Fibroblast of skin of right quadriceps (primary cell): ENCODE results near the gene JARID2.

Experiments
- DNase-seq: peaks from one replicate; pipeline ENCODE4 v3.0.0-alpha.2; 2013

JARID2 gene

DNA sequence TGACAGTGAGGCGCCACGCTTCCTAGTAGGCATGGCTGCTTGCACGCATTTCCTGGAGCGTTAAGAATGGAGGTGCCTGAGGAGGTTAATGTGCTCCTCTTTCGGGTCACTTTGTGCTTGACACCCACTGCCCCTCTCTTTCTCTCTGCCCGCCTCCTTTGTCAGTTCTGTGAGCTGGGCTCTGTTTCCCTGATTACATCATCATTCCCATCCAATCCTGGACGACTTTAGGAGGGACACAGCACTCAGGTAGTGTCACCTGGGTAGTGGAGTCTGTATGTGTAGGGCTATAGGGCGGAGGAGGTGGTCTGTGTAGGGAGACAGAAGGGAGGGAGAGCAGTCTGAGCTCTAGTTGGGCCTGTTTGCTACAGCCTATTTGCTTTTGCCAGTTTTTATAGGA is 136.8 kb downstream of the JARID2 start:
- no peak for DNase-seq

DNA sequence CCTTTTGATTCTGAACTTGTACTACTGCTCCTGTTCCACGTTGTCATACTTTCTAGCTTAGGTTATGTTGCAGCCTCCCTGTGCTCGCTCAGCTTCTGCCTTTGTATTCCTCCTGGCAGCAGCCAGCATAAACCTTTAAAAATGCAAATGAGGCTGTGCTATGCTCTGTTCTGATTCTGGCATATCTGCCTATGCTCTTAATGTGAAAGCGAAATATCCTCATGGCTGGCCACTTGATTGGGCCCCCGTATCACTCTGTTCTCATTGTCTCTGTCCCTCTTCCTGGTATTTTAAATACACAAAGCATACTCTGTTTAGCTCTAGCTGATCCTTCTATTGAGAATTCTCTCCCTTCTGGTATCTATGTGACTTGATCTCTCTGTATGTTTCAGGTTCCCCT is 139.0 kb downstream of the JARID2 start:
- no peak for DNase-seq

DNA sequence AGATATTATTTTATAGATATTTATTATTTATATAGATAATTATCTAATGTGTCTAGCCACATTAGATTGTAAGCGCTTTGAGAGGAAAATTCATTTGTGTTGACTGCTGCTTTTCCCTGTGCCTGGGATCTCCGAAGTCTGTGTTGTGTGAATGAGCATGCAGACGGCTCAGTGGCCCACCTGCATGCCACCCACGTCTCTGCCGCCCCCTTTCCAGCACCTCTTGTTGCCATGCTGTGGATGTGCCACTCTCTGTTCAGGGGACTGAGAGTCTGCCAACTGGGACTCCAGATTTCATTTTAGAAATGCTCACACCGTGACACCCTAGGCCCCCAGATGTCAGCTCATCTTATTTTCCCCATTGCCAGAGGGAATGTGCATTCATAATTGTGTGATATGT is 139.7 kb downstream of the JARID2 start:
- no peak for DNase-seq

DNA sequence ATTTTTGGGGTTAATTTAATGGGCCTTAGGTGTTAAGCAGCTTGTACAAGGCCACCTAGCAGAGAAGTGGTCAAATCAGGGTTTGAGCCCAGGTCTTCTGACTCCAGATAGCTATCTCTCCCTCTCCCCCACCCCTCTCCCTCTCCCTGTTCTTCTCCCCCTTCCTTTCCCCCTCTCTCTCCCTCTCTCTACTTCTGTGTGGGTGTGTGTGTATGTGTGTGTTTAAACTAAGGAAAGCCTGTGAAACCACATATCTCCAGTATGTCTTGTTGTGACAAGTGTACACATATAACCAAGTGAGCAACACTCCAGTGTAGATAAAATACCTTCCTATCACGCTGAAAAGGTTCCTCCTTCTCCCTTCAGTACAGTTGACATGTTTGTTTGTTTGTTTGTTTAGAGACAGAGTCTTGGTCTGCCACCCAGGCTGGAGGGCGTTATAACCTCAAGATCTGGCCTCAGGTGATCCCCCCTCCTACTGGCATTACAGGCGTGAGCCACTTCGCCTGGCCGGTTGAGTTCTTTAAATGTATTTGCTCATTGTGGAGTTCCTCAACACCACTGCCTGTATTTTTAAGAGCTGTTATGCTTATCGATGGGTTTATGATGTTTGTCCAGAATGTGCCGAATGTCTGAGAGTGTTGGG is 140.4 kb downstream of the JARID2 start:
- no peak for DNase-seq

- DNase-seq, result no peak
Measured at GRCh38 chr6:15386756-15387112, 140.9 kb downstream of the JARID2 start.

GRCh38 chr6:15387118-15387517 is 141.2 kb downstream of the JARID2 start:
- DNase-seq, result peak; percentile 73

- no peak for DNase-seq
Measured at GRCh38 chr6:15389084-15389764, 143.4 kb downstream of the JARID2 start.

- peak; percentile 66 for DNase-seq
Measured at GRCh38 chr6:15389765-15390723, 144.2 kb downstream of the JARID2 start.

DNA sequence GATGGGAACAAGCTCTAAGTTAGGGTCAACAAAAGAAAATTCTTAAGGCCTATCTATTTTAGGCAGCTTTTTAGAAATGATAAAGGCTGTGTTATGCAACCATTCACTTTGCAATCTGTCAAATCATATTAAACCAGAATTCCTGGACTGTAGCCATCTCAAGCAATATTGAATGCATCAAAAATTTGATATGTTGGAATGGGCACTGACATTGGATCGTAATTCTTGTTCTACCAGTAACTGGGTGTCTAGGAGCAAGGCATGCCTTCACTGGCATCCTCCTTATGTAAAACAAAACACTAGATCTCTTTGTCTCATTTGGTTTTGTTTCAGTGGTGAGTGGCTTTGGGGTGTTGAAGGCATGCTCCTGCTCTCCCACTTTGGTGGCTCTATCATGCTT is 145.6 kb downstream of the JARID2 start:
- DNase-seq, result no peak

DNA sequence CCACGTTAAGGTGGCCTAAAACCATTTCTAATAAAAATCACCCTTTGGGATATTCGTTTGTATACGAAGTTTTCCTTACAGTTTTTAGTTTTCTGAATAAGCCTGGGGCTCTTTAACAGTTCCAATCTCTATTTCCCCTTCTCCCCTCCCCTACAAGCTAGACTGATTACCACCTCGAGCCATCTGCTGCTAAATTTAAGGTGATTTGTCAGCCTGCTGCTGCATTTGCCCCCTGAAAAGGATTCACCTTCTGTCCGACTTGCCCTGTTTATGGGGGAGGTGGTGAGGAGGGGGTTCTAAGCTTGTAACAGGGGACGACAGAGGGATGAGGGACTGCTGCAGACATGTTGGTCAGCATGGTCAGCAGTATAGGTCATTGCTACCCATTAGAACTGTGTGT is 146.3 kb downstream of the JARID2 start:
- DNase-seq, result no peak

- DNase-seq, result no peak
Measured at GRCh38 chr6:15393605-15394004, 147.7 kb downstream of the JARID2 start.

GRCh38 chr6:15395087-15395486 is 149.2 kb downstream of the JARID2 start:
- DNase-seq, result no peak

DNA sequence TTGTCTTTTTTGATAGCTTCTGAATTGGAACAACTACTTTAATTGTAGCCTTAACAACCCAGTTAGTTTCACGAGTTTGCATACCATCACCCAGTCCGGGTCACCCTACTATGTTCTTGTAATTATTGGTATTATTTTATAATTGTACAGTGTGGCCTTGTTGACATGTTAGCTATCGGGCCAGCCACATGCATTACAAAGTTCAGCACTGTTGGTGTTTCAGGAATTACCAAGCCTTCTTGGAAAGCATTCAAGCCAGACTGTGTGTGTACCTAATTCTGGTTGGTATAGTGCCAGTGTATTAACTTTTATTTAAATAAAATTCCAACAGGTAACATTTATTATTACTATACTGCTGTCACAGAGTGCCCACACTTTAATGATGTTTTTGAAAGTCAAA is 150.9 kb downstream of the JARID2 start:
- no peak for DNase-seq

GRCh38 chr6:15398633-15399275 is 152.9 kb downstream of the JARID2 start:
- no peak for DNase-seq

- DNase-seq, result peak; percentile 77
Measured at GRCh38 chr6:15399641-15400470, 154.0 kb downstream of the JARID2 start.

DNA sequence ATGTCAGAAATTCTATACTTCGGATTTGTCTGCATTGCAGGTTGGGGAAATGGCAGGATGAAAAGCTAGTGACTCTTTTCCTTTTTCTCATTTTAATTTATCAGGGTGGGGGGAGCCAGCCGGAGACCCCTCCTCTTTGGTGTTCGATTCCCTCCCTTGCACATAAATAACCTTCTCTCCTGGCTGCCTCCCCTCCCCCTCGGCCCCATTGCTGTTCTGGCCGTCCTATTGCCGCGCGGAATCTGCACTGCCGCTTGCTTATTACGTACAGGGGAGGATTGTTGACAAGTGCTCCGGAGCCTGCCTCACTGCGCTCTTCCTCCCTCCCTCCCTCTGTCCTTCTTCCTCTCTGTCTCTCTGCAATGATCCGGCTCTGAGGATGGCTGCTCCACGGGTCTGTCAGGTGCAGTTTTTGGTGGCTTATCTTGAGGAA is 154.7 kb downstream of the JARID2 start:
- no peak for DNase-seq

- no peak for DNase-seq
Measured at GRCh38 chr6:15401120-15401519, 155.3 kb downstream of the JARID2 start.

DNA sequence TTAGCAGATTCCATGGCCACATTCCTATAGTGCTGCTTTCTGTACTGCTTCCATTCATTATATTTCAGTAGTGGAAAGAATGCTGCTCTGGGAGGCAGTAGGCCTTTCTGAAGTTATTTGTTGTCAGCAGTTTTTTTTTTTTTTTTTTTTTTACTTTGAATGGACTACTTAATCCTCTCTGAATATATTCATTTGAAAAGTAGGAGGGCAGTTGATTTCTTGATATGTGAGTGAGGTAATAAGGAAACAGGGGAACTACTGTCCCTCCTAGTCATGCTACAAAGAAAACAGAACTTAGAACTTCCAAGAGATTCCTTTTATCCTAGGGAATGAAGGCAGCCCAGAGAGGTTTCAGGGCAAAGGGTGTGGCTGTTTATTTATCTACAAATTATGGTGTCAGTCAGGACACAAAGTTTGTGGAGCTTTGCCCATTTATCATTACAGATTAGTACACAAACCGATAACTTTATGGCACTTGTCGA is 155.9 kb downstream of the JARID2 start:
- DNase-seq, result no peak

DNA sequence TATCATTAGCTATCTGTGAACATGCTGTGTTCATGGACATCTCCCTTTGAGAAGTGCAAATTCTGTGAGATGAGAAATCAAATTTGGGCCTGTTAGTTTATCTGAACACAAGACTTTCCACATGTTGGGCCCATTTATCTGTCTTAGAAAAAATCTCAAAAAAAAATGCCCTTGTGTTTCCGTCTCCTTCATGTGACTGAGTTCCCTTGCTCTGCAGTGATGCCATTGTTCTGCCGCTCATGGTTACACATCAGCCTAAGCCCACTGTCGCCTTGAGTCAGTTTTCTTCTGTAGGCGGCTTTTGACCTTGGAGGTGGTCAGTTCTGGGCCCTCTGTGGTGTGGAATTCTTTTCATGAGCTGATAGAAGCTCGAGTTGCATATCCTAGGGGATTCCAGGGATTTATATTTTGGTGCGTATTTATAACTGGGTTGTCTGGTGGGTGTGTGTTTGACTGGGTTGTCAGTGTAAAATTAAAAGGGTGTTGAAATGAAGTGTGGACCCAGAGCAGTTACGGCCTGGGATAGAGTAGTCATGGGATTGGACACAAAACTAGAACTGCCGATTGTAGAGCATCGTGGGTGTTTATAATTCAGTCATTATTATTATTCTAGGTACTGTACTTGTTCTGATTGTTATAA is 156.7 kb downstream of the JARID2 start:
- DNase-seq, result no peak

DNA sequence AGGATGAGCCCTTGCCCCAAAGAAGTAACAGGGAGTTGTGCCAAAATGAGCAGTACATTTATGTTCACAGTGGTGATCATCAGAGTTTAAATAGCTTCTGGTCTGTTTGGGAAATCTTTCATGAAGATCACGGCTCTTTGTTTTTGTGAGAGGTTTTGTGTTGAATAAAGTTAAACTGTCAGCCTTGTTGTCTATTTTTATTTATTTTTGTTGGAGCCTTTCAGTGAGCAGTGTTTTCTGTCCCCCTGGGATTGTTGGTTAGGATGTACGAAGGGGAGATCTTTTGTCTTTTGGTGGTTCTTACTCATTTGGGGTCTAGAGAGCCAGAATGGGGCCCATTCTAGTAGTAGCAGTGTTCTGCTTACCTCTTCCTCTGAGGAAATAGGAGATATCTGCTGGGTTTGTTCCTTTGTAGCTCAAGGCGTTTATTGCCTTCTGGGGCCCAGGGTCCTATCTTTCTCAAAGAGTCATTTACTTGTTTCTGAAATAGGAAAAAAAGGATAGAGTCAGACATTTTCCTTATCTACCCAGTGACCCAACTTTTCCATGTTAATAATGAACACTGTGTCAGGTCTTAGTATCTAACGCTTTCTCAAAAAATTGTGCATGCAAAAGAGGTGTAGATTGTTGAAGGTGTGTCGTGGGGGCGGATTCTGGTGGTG is 157.4 kb downstream of the JARID2 start:
- DNase-seq, result no peak

DNA sequence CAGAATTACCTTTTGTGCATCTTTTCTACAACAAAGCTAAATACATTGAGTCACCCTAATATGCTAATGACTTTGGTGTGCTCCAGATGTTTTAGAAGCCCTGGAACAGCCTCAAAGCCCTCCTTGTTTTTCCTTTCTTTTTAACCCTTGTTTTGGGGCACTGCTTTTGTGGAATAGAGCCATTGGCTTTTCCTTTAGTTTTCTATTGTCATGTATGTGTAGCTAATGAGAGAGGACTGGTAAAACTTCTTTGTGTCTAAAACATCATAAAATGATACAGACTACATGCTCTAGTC is 158.8 kb downstream of the JARID2 start:
- no peak for DNase-seq
